HCT116 (cell line): ENCODE data around the gene HLA-DMA.
A peak's percentile ranks its signal among the peaks of the same experiment; 100 is the strongest.

ENCODE experiments used
- EGR1 ChIP-seq: IDR thresholded peaks from 2 replicates; pipeline ENCODE4 v1.6.1; 2012; ENCODE audit warnings: low read depth
- EZH2phosphoT487 ChIP-seq: fragments of 200-600 bp; IDR thresholded peaks from 2 replicates; pipeline ENCODE4 v1.6.1; 2018; ENCODE audit warnings: antibody characterized with exemption, borderline replicate concordance
- JUND ChIP-seq: IDR thresholded peaks from 2 replicates; pipeline ENCODE4 v1.6.1; 2012
- POLR2A ChIP-seq: IDR thresholded peaks from 2 replicates; pipeline ENCODE4 v1.7.0; 2011; ENCODE audit warnings: borderline replicate concordance; ENCODE audit not compliant: insufficient read depth, insufficient read length; ENCODE audit errors: extremely low read depth
- POLR2AphosphoS5 ChIP-seq: IDR thresholded peaks from 2 replicates; pipeline ENCODE4 v1.6.1; 2011; ENCODE audit warnings: mild to moderate bottlenecking, low read depth, low read length, moderate library complexity
- REST ChIP-seq: IDR thresholded peaks from 2 replicates; pipeline ENCODE4 v1.6.1; 2012; ENCODE audit warnings: low read depth
- ZBTB33 ChIP-seq: IDR thresholded peaks from 2 replicates; pipeline ENCODE4 v1.6.1; 2011; ENCODE audit warnings: mild to moderate bottlenecking, low read length, moderate library complexity; ENCODE audit not compliant: insufficient replicate concordance; ENCODE audit errors: extremely low read depth
- TF ChIP-seq, protein P1 (sequence below), 3 experiments: fragments of 200-600 bp in 1 of 3; sonication (generic) in 1 of 3; IDR thresholded peaks in 2 of 3; conservative IDR thresholded peaks in 1 of 3; 2 replicates each; pipeline ENCODE4 v1.5.1; 2012 to 2017; ENCODE audit warnings: low read depth in 2 of 3, low read length in 2 of 3, antibody characterized with exemption in 1 of 3, borderline replicate concordance in 1 of 3, control low read depth in 1 of 3, mild to moderate bottlenecking in 1 of 3, mixed read lengths in 1 of 3, mixed run types in 1 of 3, moderate library complexity in 1 of 3; ENCODE audit not compliant: insufficient read depth in 1 of 3

GRCh38 chr6:32969685-32970412 lies 17.0 kb upstream of the HLA-DMA start:
- no peak for TF ChIP-seq EGR1
- TF ChIP-seq POLR2A, result peak; percentile 32
- no peak for TF ChIP-seq EZH2phosphoT487
- no peak for TF ChIP-seq ZBTB33
- no peak for TF ChIP-seq REST
- TF ChIP-seq, protein P1, sequence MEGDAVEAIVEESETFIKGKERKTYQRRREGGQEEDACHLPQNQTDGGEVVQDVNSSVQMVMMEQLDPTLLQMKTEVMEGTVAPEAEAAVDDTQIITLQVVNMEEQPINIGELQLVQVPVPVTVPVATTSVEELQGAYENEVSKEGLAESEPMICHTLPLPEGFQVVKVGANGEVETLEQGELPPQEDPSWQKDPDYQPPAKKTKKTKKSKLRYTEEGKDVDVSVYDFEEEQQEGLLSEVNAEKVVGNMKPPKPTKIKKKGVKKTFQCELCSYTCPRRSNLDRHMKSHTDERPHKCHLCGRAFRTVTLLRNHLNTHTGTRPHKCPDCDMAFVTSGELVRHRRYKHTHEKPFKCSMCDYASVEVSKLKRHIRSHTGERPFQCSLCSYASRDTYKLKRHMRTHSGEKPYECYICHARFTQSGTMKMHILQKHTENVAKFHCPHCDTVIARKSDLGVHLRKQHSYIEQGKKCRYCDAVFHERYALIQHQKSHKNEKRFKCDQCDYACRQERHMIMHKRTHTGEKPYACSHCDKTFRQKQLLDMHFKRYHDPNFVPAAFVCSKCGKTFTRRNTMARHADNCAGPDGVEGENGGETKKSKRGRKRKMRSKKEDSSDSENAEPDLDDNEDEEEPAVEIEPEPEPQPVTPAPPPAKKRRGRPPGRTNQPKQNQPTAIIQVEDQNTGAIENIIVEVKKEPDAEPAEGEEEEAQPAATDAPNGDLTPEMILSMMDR (IDR thresholded peaks at IDR 0.05 in 2 of 3, conservative IDR thresholded peaks at IDR 0.05 in 1 of 3; ENCODE audit: borderline replicate concordance in 1 of 3, insufficient read depth in 1 of 3, low read depth in 2 of 3, low read length in 2 of 3), result peak in 2 of 3 experiments; percentile 12 to 27; a peak in 2 of 6 replicates
- TF ChIP-seq JUND, result no peak
- peak; percentile 35 for TF ChIP-seq POLR2AphosphoS5
